T-helper 22 cell (primary cell): ENCODE measurements around the gene GCLC.
"Not testable (repeated sequence)": the region's sequence is repeated elsewhere in the genome, so short reads cannot be mapped to it uniquely, and the experiment has no call there.

Experiments used
- DNase-seq: peaks from one replicate; pipeline ENCODE4 v3.0.0-alpha.2; 2020; ENCODE audit warnings: low read depth

Gene GCLC

DNA sequence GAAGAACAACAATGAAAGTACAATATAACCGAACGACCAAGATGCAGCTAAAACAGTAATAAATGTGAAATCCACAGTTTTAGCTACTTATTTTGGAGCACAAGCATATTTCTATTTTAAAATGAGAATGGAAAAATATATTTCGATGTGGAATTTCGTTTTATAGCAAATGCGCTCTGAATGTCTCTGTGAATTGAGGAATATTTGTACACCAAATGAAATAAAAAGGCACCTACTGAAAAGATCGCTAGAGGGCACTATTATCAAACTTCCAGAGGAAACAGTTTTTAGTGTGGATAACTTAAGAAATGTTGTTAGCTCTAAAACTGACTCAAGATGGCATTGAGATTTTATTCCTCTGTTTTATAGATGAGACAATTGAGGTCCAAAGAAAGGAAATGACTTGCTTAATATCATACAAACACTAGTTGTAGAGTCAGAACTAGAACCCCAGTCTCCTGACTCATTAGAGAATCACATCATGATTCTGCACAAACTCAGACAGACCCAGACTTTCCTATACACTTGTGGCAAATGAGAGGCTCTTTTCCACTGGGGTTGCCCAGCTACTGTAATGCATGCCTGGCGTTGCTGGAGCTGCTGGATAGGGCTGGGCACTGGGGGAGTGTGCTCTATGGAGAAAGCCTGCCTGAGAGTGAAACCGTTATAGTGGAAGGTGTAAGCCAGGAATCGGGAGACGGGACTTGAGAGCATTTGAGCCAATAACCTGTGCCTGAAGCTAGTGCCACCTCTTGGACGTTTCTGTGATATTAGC is 51.9 kb downstream of the GCLC start:
- DNase-seq: no peak

GRCh38 chr6:53487080-53487479 is 57.8 kb downstream of the GCLC start:
- DNase-seq: no peak

GRCh38 chr6:53486679-53487078 is 58.2 kb downstream of the GCLC start:
- DNase-seq: no peak

- DNase-seq: peak; percentile 14
Measured at GRCh38 chr6:53484476-53485280, 60.2 kb downstream of the GCLC start.

DNA sequence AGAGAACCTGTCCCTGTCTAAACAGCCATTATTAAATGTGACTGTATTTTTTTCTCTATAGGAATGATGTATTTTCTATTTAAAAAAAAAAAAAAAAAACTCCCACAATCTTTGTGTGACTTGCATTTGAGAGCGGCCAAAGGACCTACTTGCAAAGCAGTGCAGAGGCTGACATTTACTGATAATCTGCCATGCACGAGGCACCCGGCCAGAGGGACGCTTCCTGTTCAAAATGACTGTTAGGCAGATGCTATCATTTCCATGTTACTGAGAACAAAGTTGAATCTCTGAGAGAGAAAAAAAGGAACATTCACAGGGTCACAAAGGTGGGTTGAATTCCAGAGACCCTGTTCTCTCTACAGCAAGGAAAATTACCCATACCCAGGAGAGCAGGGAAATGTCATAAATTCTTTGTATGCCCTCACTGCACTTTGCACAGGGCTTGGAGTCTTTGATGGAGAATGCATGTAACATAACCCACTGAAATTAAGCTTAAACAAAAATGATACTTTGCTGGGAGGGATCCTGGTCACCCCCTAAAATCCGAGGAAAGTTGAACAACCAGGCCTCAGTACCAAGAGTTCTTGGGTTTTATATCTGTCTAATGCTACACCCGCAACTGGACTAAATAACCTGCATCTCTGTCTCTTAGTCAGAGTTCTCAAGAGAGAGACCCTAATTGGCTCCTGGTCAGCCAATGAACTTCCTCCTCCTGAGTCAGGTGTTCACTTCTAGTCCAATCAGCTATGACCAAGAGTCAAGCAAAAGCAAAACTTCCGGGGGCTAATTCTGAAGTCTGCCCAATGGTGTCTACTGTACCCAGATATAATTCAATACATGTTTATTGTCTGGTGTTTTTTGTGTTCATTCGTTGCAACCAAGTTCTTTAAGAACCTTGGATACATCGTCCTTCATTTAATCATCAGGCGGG is 61.2 kb downstream of the GCLC start:
- no peak for DNase-seq

- DNase-seq: no peak
Measured at GRCh38 chr6:53481323-53481722, 63.6 kb downstream of the GCLC start.

DNA sequence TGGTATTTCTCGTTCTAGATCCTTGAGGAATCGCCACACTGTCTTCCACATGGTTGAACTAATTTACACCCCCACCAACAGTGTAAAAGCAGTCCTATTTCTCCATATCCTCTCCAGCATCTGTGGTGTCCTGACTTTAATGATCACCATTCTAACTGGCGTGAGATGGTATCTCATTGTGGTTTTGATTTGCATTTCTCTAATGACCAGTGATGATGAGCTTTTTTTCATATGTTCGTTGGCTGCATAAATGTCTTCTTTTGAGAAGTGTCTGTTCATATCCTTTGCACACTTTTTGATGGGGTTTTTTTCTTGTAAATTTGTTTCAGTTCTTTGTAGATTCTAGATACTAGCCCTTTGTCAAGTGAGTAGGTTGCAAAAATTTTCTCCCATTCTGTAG is 64.1 kb downstream of the GCLC start:
- not testable (repeated sequence) for DNase-seq

DNA sequence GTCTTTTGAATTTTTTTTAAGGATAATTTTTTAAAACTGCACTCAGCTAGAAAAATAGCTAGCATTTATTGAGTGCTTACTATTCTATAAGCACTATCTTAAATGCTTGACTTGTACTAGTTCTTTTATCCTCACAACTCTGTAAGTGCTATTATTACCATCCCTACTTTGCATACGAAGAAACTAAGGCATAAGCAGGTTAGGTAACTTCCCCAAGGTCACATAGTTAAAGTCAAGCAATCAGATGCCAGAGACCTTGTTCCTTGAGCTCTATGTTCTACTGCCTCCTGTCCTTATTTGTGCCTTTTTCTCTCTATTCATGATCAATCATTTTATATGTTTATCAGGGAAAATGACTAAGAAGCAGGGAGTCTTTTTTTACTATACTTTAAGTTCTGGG is 65.0 kb downstream of the GCLC start:
- DNase-seq: no peak

- no peak for DNase-seq
Measured at GRCh38 chr6:53476964-53477363, 67.9 kb downstream of the GCLC start.

DNA sequence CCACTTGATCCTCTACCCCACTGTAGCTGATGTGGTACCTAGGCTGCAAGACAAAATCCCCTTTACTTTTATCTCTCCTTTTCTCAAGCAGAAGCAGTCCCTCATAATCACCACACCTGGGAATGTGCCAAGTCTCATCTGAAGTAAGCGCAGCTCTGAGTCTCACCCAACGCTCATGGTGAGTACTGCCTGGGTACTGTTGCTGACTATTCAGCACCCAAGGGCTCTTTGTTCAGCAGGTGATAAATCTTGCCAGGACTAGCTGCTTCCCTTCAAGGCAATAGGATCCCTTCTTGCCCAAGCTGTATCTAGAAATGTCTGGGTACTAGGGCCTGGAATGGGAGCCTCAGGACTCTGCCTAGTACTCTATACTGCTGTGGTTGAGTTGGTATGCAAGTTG is 70.9 kb downstream of the GCLC start:
- no peak for DNase-seq

- DNase-seq: no peak
Measured at GRCh38 chr6:53469163-53469562, 75.7 kb downstream of the GCLC start.

DNA sequence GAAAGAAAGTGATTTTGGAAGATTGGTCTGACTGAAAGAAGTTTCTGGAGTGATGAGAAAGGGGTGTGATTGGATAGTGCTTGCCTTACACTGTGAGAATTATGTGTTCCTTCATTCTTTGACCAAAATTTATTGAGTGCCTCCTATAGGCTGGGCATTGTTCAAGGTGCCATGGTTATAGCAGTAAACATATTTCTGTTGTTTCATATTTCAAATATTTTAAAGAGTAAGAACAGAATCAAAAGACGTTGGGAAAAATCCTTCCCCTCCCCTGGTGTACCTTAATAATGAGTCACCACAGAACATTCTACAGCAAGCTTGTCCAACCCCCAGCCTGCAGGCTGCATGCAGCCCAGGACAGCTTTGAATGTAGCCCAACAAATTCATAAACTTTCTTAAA is 78.6 kb downstream of the GCLC start:
- DNase-seq: no peak

- DNase-seq: no peak
Measured at GRCh38 chr6:53465732-53466131, 79.2 kb downstream of the GCLC start.

DNA sequence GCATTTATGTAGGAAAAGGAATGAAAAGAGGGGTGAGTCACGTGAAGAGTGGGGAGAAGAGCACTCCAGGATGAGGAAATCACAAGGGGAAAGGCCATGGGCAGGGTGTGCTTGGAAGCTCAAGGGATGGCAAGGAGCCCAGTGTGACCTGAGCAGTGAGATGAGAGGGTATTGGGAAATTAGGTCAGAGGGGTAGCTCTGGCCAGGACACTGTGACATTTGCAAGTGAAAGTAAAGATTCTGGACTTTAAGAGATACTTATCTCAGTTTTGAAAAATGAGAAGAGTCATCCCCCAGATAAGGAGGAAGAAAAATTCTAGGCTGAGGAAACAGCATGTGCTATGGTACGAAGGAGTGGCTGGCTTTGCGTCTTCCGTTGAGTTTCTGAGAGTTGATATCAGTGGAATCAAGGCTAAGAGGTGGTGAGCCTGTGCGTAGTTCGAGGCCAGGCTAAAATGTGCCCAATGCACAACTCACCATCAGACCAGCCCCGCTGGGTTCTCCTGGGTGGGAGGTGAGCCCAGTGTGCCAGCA is 79.9 kb downstream of the GCLC start:
- DNase-seq: no peak

GRCh38 chr6:53464483-53464882 is 80.4 kb downstream of the GCLC start:
- no peak for DNase-seq

- no peak for DNase-seq
Measured at GRCh38 chr6:53461696-53462095, 83.2 kb downstream of the GCLC start.

DNA sequence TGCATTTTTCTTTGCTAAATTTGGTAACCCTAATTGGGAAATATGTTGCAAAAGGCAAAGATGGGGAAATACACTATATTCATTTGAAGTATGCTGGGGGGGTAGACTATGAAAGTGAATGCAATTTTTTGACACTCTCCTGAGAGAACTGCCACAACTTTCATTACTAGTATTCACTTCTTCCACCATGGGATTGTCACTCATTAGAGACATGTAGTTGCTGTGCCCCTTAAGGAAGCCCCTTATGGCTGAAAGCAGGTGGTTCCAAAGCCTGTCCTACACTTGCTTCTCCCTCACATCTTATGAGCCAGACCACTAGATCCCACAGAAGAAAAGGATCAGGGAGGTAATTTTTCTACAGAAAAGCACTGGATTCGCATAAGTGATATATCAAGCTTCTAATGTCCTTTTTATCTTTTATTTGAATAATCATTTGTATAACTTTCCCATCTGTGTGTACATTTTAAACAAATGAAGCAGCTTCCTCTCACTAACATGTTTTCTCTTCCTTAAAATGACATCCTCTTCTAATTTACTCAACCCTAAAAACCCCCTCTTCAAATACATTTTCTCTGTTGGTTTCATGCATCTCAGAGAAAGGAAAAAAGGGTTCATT is 83.8 kb downstream of the GCLC start:
- no peak for DNase-seq

- DNase-seq: no peak
Measured at GRCh38 chr6:53458105-53458866, 86.6 kb downstream of the GCLC start.

DNA sequence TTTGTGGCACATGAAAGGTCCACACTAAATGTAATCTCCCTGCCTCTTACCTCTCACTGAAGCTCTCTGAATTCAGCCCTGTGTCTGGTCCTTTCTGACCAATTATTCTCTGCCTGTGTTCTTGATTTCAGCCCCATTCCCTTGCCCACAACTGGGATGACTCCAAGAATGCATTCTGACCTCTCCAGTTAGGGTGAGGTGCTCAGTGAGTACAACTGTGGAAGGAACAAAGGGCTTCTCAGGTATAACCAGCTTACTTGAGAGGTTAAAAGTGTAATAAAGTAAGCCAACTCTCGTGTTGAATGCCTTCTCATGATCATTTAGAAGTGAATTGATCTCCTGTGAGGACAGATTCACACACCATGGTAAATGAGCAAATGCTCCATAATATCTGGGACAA is 88.1 kb downstream of the GCLC start:
- no peak for DNase-seq

- no peak for DNase-seq
Measured at GRCh38 chr6:53455678-53456077, 89.2 kb downstream of the GCLC start.

- no peak for DNase-seq
Measured at GRCh38 chr6:53451165-53451564, 93.7 kb downstream of the GCLC start.
